Chondrocyte (in vitro differentiated cells): ENCODE data around the gene NGEF. TPM values are rescaled to one million over a fixed set of nuclear protein-coding genes. Genes with fewer than 3 reads are reported as not detected.
A peak's percentile ranks its signal among the peaks of the same experiment; 100 is the strongest.

Source experiments
- DNase-seq: peaks from one replicate; pipeline ENCODE4 v3.0.0; 2021; ENCODE audit warnings: mixed read lengths, low spot score
- H3K27ac Mint-ChIP-seq: one replicate; pipeline ENCODE4 v1.8.0; 2021; ENCODE audit warnings: mild to moderate bottlenecking, moderate library complexity, mixed read lengths; ENCODE audit not compliant: unreplicated experiment
- H3K27me3 Mint-ChIP-seq: 2 replicates; pipeline ENCODE4 v1.8.0; 2021; ENCODE audit warnings: low read depth, mixed read lengths
- H3K36me3 Mint-ChIP-seq: 2 replicates; pipeline ENCODE4 v1.8.0; 2021; ENCODE audit warnings: low read depth, mixed read lengths
- H3K4me1 Mint-ChIP-seq: 2 replicates; pipeline ENCODE4 v1.8.0; 2021; ENCODE audit warnings: low read depth, mild to moderate bottlenecking, mixed read lengths
- H3K4me3 Mint-ChIP-seq: one replicate; pipeline ENCODE4 v1.8.0; 2021; ENCODE audit warnings: mild to moderate bottlenecking, moderate library complexity, mixed read lengths; ENCODE audit not compliant: unreplicated experiment
- H3K9me3 Mint-ChIP-seq: 2 replicates; pipeline ENCODE4 v1.8.0; 2021; ENCODE audit warnings: low read depth, mixed read lengths
- CTCF ChIP-seq: fragments of 200-600 bp; sonication (generic); IDR thresholded peaks from 2 replicates; pipeline ENCODE4 v1.5.0; 2021; ENCODE audit warnings: antibody characterized with exemption, mild to moderate bottlenecking, moderate library complexity
- total RNA-seq: library from RNA; stranded (reverse); gene quantifications from 3 replicates; pipeline ENCODE4 v1.2.1, GENCODE V29; 2021

Gene NGEF
- total RNA-seq, 1 donor from 2014 or later: 0.10 TPM

- TF ChIP-seq CTCF: no peak
- no peak for DNase-seq
- Mint-ChIP-seq H3K27me3 (peaks cover 6% of the 10 kb centered on the region), H3K9me3 (no peaks in the 10 kb centered on the region), H3K4me1 (peaks cover 6% of the 10 kb centered on the region), H3K4me3 (no peak overlapping the region), H3K27ac (no peak overlapping the region), H3K36me3 (peaks cover 2% of the 10 kb centered on the region)
Measured at GRCh38 chr2:232877940-232878511, 135.0 kb downstream of the NGEF start.

GRCh38 chr2:232876978-232877441, 136.0 kb downstream of the NGEF start:
- H3K9me3 Mint-ChIP-seq: no peaks in the 10 kb centered on the region
- no peak for TF ChIP-seq CTCF
- H3K36me3 Mint-ChIP-seq: peaks cover 2% of the 10 kb centered on the region
- DNase-seq: no peak
- H3K4me3 Mint-ChIP-seq: no peak overlapping the region
- no peak overlapping the region for H3K27ac Mint-ChIP-seq
- H3K4me1 Mint-ChIP-seq: peaks cover 6% of the 10 kb centered on the region
- H3K27me3 Mint-ChIP-seq: peaks cover 6% of the 10 kb centered on the region

- Mint-ChIP-seq H3K9me3 (no peaks in the 10 kb centered on the region), H3K4me3 (peak overlapping the region; percentile 25), H3K4me1 (peaks cover 6% of the 10 kb centered on the region), H3K27ac (no peak overlapping the region), H3K27me3 (peaks cover 6% of the 10 kb centered on the region), H3K36me3 (peaks cover 2% of the 10 kb centered on the region)
- peak; percentile 58 for TF ChIP-seq CTCF
- no peak for DNase-seq
Measured at GRCh38 chr2:232876161-232876977, 136.7 kb downstream of the NGEF start.

- peaks cover 2% of the 10 kb centered on the region for H3K36me3 Mint-ChIP-seq
- no peak overlapping the region for H3K27ac Mint-ChIP-seq
- H3K4me1 Mint-ChIP-seq: peaks cover 6% of the 10 kb centered on the region
- no peak for TF ChIP-seq CTCF
- H3K9me3 Mint-ChIP-seq: no peaks in the 10 kb centered on the region
- H3K27me3 Mint-ChIP-seq: peaks cover 6% of the 10 kb centered on the region
- H3K4me3 Mint-ChIP-seq: peak overlapping the region; percentile 46
- DNase-seq: no peak
Measured at GRCh38 chr2:232875256-232876121, 137.6 kb downstream of the NGEF start.

- no peaks in the 10 kb centered on the region for H3K9me3 Mint-ChIP-seq
- no peak for DNase-seq
- H3K4me3 Mint-ChIP-seq: no peak overlapping the region
- peaks cover 3% of the 10 kb centered on the region for H3K36me3 Mint-ChIP-seq
- no peak overlapping the region for H3K27ac Mint-ChIP-seq
- H3K4me1 Mint-ChIP-seq: peaks cover 6% of the 10 kb centered on the region
- H3K27me3 Mint-ChIP-seq: peaks cover 6% of the 10 kb centered on the region
- TF ChIP-seq CTCF: no peak
Measured at GRCh38 chr2:232874677-232875223, 138.3 kb downstream of the NGEF start.
